ENCODE results near the gene DOCK3.

The DOCK3 gene

DNA sequence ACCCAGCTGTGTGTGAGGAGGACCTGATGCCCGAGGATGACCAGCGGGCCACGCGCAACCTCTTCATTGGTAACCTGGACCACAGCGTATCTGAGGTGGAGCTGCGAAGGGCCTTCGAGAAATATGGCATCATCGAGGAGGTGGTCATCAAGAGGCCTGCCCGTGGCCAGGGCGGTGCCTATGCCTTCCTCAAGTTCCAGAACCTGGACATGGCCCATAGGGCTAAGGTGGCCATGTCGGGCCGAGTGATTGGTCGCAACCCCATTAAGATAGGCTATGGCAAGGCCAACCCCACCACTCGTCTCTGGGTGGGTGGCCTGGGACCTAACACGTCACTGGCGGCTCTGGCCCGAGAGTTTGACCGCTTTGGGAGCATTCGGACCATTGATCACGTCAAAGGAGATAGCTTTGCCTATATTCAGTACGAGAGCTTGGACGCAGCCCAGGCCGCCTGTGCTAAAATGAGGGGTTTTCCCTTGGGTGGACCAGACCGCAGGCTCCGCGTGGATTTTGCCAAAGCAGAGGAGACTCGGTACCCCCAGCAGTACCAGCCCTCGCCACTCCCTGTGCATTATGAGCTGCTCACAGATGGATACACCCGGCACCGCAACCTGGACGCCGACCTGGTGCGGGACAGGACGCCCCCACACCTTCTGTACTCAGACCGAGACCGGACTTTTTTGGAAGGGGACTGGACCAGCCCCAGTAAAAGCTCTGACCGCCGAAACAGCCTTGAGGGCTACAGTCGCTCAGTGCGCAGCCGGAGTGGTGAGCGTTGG lies 717.8 kb downstream of the DOCK3 start:
- TF ChIP-seq, protein P1, sequence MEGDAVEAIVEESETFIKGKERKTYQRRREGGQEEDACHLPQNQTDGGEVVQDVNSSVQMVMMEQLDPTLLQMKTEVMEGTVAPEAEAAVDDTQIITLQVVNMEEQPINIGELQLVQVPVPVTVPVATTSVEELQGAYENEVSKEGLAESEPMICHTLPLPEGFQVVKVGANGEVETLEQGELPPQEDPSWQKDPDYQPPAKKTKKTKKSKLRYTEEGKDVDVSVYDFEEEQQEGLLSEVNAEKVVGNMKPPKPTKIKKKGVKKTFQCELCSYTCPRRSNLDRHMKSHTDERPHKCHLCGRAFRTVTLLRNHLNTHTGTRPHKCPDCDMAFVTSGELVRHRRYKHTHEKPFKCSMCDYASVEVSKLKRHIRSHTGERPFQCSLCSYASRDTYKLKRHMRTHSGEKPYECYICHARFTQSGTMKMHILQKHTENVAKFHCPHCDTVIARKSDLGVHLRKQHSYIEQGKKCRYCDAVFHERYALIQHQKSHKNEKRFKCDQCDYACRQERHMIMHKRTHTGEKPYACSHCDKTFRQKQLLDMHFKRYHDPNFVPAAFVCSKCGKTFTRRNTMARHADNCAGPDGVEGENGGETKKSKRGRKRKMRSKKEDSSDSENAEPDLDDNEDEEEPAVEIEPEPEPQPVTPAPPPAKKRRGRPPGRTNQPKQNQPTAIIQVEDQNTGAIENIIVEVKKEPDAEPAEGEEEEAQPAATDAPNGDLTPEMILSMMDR (IDR thresholded peaks at IDR 0.05; ENCODE audit: insufficient read depth, low read length, poor library complexity, severe bottlenecking): no peak
- no peak for DNase-seq (ENCODE audit: extremely low read depth, insufficient read length)
- H3K36me3 ChIP-seq (ENCODE audit: control insufficient read depth, insufficient read depth, low read length): peaks cover 57% of the 10 kb centered on the region
- H3K4me3 ChIP-seq (replicated peaks; ENCODE audit: low read depth, low read length): peak overlapping the region; percentile 82
- no peaks in the 10 kb centered on the region for H3K27me3 ChIP-seq (replicated peaks; ENCODE audit: control insufficient read depth, insufficient read depth, low read length)

DNA sequence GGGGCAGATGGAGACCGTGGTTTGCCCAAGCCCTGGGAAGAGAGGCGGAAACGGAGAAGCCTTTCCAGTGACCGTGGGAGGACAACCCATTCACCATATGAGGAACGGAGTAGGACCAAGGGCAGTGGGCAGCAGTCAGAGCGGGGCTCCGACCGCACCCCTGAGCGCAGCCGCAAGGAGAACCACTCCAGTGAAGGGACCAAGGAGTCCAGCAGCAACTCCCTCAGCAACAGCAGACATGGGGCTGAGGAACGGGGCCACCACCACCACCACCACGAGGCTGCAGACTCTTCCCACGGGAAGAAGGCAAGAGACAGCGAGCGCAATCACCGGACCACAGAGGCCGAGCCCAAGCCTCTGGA lies 718.4 kb downstream of the DOCK3 start:
- H3K36me3 ChIP-seq (ENCODE audit: control insufficient read depth, insufficient read depth, low read length): peaks cover 52% of the 10 kb centered on the region
- H3K27me3 ChIP-seq (replicated peaks; ENCODE audit: control insufficient read depth, insufficient read depth, low read length): no peaks in the 10 kb centered on the region
- no peak overlapping the region for H3K4me3 ChIP-seq (replicated peaks; ENCODE audit: low read depth, low read length)
- DNase-seq (ENCODE audit: extremely low read depth, insufficient read length): no peak
- TF ChIP-seq, protein P1 (IDR thresholded peaks at IDR 0.05; ENCODE audit: insufficient read depth, low read length, poor library complexity, severe bottlenecking): no peak

DNA sequence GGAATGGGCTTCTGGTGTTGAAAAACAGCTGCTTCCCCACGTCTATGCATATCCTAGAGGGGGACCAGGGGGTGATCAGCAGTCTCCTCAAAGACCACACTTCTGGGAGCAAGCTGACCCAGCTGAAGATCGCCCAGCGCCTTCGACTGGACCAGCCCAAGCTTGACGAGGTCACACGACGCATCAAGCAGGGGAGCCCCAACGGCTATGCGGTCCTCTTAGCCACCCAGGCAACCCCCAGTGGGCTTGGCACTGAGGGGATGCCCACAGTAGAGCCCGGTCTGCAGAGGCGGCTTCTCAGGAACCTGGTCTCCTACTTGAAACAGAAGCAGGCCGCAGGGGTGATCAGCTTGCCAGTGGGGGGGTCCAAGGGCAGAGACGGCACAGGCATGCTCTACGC lies 718.8 kb downstream of the DOCK3 start:
- peaks cover 49% of the 10 kb centered on the region for H3K36me3 ChIP-seq (ENCODE audit: control insufficient read depth, insufficient read depth, low read length)

DNA sequence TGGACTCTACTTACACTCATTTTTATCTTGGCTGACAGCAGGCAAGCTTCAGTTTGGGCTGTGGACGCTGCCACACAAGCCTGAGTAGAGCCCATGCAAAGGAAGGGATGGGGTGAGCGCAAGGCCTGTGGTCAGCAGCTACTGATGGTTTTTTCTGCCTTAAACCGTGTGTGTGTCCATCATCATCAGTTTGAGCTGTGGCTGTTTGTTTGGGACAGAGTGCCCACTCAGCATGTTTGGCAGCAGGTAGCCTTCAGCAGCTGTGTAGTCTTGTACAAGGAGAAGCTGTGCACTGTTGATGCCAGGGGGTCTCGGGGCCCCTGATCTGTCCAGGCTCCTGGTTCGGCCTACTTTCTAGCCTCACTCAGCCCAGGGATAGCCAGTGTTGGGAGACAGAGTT lies 719.8 kb downstream of the DOCK3 start:
- DNase-seq (ENCODE audit: extremely low read depth, insufficient read length): no peak
- peaks cover 49% of the 10 kb centered on the region for H3K36me3 ChIP-seq (ENCODE audit: control insufficient read depth, insufficient read depth, low read length)
- TF ChIP-seq, protein P1 (IDR thresholded peaks at IDR 0.05; ENCODE audit: insufficient read depth, low read length, poor library complexity, severe bottlenecking): no peak
- H3K27me3 ChIP-seq (replicated peaks; ENCODE audit: control insufficient read depth, insufficient read depth, low read length): no peaks in the 10 kb centered on the region
- no peak overlapping the region; the same call in 1 of the 2 replicates for H3K4me3 ChIP-seq (replicated peaks; ENCODE audit: low read depth, low read length)

More for the DNA sequence above, 718.8 kb downstream of the DOCK3 start:
- Histone ChIP-seq H3K27me3 (replicated peaks; ENCODE audit: control insufficient read depth, insufficient read depth, low read length) (no peaks in the 10 kb centered on the region), H3K4me3 (replicated peaks; ENCODE audit: low read depth, low read length) (no peak overlapping the region)
- TF ChIP-seq, protein P1 (IDR thresholded peaks at IDR 0.05; ENCODE audit: insufficient read depth, low read length, poor library complexity, severe bottlenecking): no peak
- DNase-seq (ENCODE audit: extremely low read depth, insufficient read length): no peak

DNA sequence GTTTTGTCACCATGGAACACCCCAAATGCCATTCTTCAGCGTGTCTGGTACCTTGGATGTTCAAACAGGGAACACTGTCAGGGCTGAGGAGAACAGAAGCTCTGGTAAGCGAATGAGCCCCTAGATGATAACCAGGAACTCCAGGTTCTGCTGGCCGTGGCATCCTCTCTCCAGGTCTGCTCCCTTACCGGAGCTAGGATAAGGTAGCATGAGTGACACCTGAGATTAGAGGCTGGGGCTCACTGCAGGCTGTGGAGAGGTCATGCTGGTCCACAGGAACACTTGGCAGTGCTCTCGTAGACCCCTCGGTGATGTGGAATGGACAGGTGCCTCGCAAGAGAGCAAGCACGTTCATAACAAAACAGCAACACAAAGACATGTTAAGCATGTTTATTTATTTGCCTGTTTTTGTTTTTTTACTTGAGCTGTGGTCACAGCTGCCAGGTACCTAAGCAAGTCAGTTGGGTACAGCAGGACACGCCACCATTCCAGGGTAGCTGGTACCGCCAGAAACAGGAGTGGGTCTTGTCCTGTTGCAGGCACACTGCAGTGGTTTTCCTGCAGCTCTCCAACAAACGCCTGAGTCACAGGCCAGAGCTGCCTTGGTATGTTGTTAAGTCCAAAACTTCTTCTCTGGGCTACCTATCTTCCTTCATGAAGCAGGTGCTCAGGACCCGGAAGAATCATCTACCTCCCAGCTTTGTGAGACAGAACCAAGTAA lies 720.9 kb downstream of the DOCK3 start:
- H3K36me3 ChIP-seq (ENCODE audit: control insufficient read depth, insufficient read depth, low read length): peaks cover 49% of the 10 kb centered on the region
- DNase-seq (ENCODE audit: extremely low read depth, insufficient read length): no peak
- no peaks in the 10 kb centered on the region for H3K27me3 ChIP-seq (replicated peaks; ENCODE audit: control insufficient read depth, insufficient read depth, low read length)
- H3K4me3 ChIP-seq (replicated peaks; ENCODE audit: low read depth, low read length): no peak overlapping the region
- TF ChIP-seq, protein P1 (IDR thresholded peaks at IDR 0.05; ENCODE audit: insufficient read depth, low read length, poor library complexity, severe bottlenecking): no peak

All from GM06990 (cell line).